NCI-H1105 treated with DMSO at 0.1 percent for 48 hours (cell line): Measurements from ENCODE around the gene EMP2.
"Not testable (repeated sequence)": the region's sequence is repeated elsewhere in the genome, so short reads cannot be mapped to it uniquely, and the experiment has no call there.

Source experiments
- DNase-seq: peaks from one replicate; lab custom pipeline; 2025; lab: John Stamatoyannopoulos, UW

EMP2 gene

DNA sequence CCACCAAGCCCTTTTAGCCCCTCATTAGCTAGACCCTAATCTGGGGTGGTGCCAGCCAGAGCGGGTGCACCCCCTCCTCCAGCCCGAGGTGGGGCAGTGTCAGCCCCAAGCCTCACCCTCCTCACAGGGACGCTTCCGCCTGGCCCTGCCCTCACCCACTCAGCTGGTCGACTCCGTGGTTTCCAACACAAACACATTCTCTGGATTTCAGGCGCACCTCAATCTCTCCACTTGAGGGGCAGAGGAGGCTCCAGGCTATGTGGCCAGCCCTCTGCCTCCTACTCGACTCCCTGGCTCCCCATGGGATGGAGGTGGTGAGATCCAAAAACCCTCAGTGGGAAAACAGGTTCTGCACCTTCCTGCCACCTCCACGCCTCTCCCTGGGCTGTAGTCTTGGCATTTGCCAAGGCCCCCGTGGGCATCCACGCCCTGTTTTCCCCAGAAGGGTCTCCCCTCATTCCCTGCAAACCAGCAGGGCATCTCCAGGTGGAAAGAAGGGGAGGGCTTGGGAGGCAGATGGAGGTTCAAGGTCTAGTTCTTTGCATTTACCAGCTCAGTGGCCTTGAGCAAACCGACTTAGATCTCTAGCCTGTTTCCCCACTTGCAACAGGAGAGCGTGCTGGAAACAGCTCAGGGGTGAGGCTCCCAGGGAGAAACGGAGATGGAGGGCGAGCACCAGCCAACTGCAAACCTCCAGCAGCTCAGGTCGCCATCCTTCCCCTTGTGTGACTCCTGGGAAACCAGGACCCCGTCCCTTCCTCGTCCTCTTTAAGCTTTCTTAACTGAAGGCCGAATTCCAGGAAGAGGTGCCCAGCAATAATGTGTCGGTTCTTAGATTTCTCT lies 1.7 kb downstream of the EMP2 start:
- no peak for DNase-seq

DNA sequence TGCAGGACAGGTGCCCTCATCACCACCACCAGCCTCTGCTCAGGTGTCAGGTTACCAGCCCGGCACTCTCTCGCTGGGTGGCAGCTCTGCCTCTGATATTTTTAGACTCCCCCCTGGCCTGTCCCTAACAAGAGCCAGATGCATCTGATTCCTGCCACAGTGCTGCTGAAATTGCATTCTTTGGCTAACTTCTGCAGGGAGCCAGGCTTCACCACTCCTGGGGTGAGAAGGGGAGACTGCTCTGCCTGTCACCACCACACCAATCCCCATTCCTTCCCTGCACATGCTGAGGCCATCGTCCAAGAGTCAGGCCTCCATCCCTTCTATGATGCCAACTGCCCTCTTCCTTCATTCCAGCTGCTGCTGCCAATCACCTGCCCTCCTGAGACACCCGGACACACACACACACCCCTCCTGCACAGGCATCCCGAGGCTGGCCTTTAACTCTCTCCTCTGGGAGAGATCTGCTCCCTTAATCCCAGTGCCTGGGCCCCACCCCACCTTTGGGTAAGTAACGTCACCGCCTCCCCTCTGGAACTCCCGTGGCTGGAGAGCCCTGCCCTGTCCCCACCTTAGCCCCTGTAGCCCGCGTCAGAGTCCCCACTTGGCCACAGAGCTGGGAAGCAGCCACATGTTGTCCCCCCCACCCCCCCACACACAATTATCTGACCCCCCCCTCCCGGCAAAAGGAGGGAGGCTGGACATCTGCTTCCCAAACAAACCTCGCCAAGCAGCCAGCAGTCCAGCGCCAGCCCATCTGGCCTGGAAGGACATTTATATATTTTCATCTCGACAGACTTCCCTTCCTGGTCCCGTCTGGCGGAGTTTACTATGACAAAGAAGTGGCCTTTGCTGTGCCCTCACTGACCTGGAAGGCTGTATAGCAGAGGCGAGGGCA lies 2.8 kb downstream of the EMP2 start:
- DNase-seq = peak; percentile 29

DNA sequence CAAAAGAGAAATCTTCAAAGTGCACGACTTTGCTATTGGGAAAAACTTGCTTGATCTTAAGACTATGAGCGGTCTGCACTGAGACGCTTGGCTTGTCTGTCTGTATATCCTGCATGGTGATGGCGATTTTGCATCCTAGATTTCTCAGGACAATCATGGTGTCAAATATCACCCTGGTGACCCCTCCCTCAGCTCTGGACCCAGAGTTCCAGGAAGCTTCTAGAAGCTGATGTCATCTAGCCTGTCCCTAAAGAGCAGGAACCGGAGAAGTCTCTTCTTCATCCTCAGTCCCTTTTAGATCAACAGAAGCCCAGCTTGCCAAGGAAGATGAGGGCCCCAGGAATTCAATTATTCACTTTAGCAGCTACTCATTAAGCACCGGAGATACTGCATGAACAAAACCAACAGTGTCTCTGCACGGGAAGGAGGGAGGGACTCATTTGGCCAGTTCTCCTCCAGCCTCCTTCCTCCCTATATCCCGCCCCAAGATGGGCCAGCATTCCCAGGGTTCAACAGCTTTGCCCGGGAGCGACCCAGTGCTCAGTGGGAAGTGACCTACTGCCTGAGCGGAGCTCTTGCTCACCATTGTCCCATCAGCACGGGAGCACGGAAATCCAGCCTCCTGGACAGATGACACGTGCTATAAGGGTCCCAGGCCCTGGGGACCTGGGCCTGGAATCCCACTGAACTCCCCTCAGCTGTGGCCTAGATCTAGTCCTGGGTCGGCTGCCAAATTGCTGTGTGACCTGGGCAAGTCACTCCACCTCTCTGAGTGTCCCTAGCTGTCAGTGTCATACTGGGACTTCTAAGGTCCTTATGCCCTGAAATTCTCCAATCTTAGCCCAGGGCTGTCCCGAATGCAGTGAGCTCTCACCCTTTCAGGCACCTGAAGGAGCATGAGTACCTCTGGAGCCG lies 3.8 kb downstream of the EMP2 start:
- no peak for DNase-seq

DNA sequence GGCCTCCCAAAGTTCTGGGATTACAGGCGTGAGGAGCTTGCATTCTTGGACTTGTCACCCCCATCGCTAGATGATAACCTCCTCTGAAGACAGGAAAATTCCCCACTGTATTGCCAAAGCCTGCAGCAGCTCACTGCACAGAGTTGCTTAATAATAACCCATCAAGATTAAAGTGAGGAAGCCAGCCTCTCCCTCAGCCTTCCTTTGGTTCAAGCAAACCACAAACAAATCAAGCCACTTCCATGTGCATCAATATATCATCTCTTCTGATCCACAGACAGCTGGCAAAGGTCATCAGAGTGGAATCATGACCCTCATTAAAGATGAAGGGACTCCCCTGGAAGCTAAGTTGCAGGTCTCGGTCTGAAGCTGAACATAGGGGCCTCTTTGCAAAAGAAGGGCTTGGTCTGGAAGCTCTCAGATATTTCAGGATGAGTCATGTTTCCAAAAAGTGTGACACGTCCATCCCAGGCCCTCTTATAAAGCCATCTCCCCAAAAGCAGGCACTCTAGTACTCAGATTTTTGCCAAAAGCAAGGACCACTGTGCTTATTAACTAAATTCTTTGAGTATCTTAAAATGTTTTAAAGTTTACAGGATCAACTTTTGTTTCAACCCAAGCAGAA lies 4.8 kb downstream of the EMP2 start:
- DNase-seq = no peak

DNA sequence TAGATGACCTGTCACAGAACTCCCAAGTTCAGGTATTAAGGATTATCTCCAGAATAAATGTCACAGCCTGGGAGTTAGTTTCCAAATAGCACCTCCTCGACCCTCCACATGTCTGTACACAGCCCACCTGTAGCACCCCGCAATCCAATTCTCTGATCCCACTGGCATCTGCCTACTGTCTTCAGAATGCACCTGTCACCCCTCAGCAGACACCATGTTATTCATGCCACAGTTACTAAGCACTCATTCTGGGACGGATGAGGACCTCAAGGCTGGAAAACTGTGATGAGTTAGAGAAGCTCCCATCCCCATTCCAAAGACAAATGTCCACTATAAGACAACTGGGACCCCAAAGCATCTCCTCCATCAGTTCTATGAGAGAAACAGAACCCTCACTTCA lies 7.8 kb downstream of the EMP2 start:
- DNase-seq = no peak

DNA sequence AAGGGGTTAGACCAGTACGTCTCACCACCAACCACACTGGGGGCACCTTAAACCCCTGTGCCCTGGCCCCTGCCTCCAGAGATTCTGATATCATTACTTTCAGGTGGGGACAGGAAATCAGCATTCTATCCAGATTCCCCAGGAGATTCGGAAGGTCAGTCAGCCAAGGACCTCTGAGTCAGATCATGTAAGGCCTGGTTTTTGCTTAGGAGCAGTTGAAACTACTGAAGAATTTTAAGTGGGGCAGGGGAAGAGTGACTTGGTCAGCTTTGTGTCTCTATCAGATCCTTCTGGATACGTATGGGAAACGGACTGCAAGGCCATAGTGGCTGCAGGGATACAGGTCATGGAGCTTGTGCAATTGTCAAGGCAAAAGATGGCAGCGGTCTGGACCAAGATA lies 9.0 kb downstream of the EMP2 start:
- DNase-seq = no peak

DNA sequence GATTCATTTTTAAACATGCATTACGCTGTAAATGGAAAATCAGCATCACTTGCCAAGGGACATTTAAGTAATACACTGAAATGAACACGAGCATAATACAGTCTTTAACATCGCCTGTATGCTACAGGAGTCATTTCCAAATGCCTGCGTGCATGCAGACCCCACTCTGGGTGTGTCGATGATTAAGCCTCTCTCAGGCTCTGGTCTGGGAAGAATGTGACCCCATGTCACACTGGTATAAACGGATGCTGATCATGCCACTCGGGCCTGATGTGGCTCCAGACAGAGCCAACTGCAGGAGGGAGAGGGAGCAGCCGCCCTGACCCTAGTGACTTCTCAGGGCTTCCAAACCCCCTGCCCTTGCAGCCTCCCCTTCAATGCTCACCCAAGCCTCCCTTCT lies 10.8 kb downstream of the EMP2 start:
- DNase-seq = no peak

DNA sequence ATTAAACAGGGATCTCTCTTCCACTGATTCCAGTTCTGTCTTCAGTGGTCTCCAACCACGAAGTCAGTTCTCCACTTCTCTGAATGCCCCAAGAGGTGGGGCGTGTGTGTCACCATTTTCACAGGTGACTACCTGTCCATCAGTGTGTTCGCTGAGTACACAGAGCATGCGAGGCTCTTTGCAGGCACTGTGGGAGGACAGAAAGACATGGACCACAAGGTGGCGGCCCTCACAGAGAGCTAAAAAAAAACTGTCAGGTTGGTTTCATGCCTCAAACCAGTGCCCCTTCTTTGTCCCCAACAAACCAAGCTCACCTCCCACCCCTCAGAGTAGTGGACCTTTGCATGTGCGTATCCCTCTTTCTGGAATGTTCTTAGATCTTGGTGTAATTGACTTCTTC lies 13.8 kb downstream of the EMP2 start:
- no peak for DNase-seq

DNA sequence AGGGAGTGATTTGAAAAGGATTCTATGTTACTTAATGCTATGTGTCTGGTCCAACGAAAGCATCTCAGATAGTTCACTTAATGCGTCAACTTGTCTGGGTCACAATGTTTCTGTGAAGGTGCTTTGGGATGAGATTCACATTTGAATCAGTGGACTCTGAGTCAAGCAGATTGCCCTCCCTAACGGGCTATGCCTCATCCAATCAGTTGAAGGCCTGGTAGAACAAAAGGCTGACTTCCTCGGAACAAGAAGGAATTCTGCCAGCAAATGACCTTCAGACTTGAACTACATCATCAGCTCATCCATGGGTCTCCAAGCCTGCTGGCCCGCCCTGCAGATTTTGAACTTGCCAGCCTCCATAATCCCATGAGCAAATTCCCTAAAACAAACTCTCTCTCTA lies 15.2 kb downstream of the EMP2 start:
- DNase-seq = no peak

DNA sequence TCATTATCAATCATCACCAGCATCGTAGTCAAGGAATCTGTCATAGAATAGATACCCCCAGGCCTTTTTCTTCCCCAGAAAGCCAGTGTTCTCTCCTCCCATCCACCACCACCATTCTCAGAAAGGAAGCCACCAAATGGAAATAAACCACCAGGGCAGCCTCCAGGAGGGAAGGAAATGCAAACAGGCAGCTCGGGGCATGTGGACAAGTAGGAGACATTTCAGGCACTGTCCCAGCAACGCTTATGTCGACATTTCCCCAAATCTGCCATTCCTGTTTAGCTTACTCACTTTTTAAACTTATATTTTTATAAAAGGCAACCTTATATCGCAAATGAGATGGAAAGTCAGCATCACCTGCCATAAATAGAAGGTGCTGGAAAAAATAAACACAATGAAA lies 15.8 kb downstream of the EMP2 start:
- DNase-seq = no peak

DNA sequence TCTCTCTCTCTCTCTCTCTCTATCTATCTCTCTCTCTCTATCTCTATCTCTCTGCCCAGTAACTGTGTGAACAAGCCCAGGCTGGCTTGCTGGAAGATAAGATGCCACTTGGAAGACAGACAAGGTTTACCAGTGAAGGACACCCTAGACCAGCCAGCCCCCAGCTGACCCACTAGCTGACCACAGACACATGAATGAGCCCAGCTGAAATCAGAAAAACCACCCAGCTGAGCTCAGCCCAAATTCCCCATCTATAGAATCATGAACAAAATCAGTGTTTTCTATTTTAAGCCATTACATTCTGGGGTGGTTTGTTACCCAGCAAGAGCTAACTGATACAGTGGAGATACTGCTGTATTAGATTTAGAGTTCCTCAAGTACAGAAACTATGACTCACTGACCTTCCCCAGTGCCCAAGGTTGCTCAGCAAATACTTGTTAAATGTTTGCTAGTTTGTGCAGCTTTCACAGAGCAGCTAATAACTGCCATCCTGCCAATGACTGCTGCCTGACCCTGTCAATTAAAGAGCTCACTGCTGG lies 18.0 kb downstream of the EMP2 start:
- DNase-seq = no peak

DNA sequence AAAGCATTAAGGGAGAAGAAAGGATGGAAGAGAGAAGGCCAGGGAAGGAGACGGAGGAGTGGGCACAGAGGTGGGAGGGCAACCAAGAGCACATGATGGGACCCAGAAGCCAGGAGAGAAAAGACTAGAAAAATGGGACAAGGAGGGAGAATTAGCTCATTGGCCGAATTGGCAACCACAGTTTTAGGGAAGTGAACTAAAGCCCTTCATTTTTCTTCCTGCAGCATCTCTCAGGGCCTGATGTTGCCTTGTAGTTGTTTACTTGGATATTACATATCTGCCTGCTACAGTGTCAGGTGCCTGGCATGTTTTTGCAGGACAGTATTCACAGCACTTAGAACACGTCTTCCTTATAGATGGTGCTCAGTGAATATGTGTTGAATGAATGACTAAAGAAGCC lies 19.0 kb downstream of the EMP2 start:
- no peak for DNase-seq

DNA sequence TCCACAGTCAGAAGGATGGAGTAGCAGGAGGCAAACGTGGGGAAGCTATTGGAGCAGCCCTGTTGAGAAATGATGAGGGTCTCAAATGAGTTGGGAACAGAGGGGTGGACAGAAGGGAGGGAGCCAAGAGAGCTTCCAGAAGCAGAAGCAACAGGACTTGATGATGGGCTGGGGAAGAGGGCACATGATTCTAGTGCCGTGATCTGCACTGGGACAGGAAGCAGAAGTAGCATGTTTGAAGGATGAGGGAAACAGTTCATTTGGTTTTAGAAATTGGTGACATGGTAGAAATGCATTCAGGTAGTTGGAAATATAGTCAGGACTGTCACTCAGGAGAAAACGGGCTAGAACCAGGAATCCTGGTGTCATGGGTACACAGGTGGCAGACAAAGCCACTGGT lies 19.4 kb downstream of the EMP2 start:
- DNase-seq = no peak

DNA sequence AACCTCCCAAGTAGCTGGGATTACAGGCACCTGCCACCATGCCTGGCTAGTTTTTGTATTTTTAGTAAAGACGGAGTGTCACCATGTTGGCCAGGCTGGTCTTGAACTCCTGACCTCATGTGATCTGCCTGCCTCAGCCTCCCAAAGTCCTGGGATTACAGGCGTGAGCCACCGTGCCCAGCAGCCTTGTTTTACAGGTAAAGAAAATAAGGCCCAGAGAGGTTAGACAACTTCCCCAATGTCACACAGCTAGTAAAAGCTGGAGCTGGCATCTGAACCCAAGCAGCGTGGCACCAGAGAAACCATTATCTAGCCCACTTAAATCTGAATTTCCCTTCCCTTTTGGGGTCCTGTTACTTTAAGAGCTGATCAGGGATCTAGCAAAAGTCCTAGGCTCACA lies 20.6 kb downstream of the EMP2 start:
- DNase-seq = not testable (repeated sequence)

DNA sequence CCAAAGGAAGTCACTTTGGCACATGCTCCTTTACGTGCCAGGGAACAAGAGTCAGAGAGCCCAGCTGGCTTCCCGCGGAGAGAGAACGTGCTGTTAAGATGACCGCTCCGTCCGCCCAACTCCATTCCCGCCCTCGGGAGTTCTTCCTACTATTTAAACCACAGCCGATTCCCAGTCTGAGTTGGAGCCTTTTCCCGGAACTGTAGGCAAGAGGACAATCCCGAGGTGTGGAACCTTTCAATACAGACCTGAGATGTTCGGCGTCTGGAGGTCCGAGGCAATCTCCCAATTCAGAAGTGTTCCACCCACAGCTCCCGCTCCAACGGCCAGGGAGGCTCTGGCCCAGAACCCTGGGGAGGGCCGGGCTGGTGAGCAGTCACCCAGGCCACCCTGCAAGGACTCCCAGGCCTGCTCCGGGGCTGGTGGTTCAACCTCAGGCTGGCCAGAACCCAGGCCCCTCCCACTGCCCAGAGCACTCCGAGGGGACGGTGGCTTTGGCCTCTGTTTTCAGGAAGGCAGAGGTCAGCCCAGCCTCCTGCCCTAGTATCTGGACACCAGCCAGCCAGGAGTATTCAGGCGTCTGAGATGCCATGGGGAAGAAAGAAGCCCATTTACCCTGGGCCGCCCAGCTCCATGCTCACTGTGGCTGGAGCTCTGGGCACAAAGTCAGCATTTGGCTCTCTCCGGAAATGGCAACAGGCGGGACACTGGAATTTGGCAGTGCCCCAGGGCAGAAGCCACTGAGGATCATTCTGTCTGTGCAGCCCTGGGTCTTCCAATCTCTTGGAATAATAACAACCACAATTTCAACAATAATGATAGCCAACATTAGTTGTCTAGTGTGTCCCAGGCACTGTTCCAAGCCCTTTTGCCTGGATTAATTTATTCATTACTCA lies 21.4 kb downstream of the EMP2 start:
- no peak for DNase-seq

DNA sequence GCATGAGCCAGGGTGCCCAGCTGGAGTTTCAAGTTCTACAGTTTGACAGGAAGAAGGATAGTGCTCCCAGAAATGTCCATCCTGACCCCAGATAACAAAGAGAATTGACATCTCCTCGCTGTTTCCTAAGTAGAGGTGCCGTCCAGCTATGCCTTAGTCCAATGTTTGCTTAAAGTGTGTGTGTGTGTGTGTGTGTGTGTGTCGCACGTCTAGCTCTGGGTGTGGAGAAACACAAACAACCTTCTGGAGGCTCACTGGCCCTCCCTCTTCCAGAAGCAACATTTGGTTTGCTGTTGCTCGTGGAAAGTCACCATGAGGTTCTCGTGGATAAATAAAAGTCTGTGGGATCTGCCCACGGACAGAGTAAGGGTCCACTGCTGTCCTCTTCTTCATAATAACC lies 22.1 kb downstream of the EMP2 start:
- DNase-seq = no peak

DNA sequence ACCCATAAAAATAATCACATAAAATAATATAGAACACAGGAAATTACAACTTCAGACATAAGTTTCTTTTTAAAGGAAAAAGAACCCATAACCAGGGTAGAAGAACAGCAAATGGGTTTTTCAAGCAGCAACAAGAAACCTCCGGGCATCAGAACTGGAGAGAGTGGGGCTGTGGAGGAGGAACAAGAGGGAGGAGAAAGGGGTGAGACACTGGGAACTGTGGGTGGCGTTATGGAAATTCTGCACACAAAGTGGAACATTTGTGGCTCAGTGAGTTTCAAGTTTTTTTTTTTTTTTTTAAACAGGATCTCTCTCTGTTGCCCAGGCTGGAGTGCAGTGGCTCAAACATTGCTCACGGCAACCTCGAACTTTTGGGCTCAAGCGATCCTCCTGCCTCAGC lies 22.6 kb downstream of the EMP2 start:
- DNase-seq = no peak

DNA sequence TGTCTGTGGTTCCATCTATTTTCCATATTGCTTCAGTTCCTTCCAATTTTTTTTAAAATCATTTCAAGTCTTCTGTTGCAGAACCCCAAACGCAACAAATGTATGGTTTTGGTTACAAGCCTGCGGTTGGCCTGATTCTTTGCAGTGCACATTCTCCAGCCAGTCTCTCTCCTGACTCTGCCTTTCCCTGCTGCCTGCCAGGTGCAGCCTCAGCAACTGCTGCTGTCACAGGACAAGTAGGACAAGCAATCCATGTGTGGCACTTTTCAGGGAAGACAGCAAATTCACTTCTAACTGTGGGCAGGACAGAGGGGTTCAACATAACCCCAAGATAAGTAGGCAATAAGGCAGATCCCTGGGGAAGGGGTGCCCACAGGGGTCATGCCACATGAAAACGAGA lies 24.2 kb downstream of the EMP2 start:
- no peak for DNase-seq

DNA sequence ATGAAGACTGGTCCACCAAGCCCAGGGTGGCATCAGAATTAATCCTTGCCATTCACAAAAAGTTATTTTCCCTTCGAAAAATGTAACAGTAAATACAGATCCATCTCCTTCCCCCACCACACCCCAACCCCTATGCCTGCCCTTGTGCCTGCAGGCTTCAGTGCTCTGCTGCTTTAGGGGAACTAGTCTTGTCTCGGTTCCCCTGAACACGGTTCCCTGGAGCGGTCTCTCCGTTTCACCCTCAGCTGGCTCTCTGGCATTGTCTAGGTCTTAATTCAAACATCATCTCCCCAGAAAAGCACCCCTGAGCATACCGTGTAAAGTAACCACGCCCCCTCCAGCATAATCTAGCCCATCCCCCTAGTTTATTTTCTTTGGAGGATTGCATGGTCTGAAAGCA lies 25.8 kb downstream of the EMP2 start:
- no peak for DNase-seq

DNA sequence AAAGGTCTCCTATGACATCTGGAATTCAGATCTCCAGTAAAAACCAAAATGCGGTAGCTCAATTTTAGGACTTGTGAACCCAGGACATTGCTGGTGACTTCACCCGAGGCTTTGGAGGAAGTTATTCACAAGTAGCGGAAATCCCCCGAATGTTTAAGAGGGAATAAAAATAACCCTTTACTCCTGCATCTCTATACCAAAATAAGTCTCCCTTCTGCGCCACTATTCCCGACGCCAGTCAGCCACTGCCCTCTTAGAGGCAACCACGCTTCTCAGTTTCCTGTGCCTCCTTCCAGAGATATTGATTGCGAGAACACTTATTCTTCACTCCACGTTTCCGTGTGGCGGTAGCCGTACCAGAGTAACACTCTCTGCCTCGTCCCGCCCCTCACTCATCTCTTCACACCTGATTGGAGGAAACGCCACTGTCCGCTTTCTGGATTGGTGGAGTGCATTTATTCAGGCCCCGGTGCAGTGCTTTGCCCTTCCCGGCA lies 27.4 kb downstream of the EMP2 start:
- no peak for DNase-seq
